GM21360 (cell line): ENCODE results near the gene MYCT1.
"Not testable (repeated sequence)": the region's sequence is repeated elsewhere in the genome, so short reads cannot be mapped to it uniquely, and the experiment has no call there.

Experiments
- ATAC-seq: cut with Tn5 transposase; IDR thresholded peaks from one replicate; pipeline ENCODE4 v1.9.1; 2021; ENCODE audit warnings: mild to moderate bottlenecking, moderate library complexity; ENCODE audit not compliant: unreplicated experiment

Gene MYCT1

GRCh38 chr6:152697634-152698033 lies at the start of gene MYCT1:
TSS of gene MYCT1 (plus strand) at chr6:152697897. CDS start at chr6:152697903, 6 bp downstream.
- ATAC-seq, result no peak

GRCh38 chr6:152648105-152648504 lies 49.6 kb upstream of the MYCT1 start:
- no peak for ATAC-seq

GRCh38 chr6:152651986-152652385 lies 45.7 kb upstream of the MYCT1 start:
- no peak for ATAC-seq

GRCh38 chr6:152661776-152662175 lies 35.9 kb upstream of the MYCT1 start:
- no peak for ATAC-seq

GRCh38 chr6:152669895-152670294 lies 27.8 kb upstream of the MYCT1 start:
- ATAC-seq, result peak; percentile 73

GRCh38 chr6:152671171-152671570 lies 26.5 kb upstream of the MYCT1 start:
- no peak for ATAC-seq

GRCh38 chr6:152673236-152673635 lies 24.5 kb upstream of the MYCT1 start:
- ATAC-seq, result no peak

- ATAC-seq, result peak; percentile 60
Observed at GRCh38 chr6:152680151-152680550, 17.5 kb upstream of the MYCT1 start.

GRCh38 chr6:152680879-152681517 lies 16.7 kb upstream of the MYCT1 start:
- no peak for ATAC-seq

GRCh38 chr6:152682141-152682540 lies 15.6 kb upstream of the MYCT1 start:
- no peak for ATAC-seq

- ATAC-seq, result not testable (repeated sequence)
Observed at GRCh38 chr6:152682935-152683334, 14.8 kb upstream of the MYCT1 start.

- no peak for ATAC-seq
Observed at GRCh38 chr6:152685819-152686218, 11.9 kb upstream of the MYCT1 start.

GRCh38 chr6:152695372-152696045 lies 2.2 kb upstream of the MYCT1 start:
- no peak for ATAC-seq

- ATAC-seq, result no peak
Observed at GRCh38 chr6:152696522-152696921, 1.2 kb upstream of the MYCT1 start.

- ATAC-seq, result no peak
Observed at GRCh38 chr6:152698692-152699091, 995 bp downstream of the MYCT1 start.

- ATAC-seq, result no peak
Observed at GRCh38 chr6:152700427-152700826, 2.7 kb downstream of the MYCT1 start.

- ATAC-seq, result no peak
Observed at GRCh38 chr6:152701081-152701862, 3.6 kb downstream of the MYCT1 start.

GRCh38 chr6:152701863-152702401 lies 4.2 kb downstream of the MYCT1 start:
- no peak for ATAC-seq

GRCh38 chr6:152703750-152704149 lies 6.1 kb downstream of the MYCT1 start:
- not testable (repeated sequence) for ATAC-seq

- no peak for ATAC-seq
Observed at GRCh38 chr6:152705327-152705726, 7.6 kb downstream of the MYCT1 start.

GRCh38 chr6:152716322-152716721 lies 18.6 kb downstream of the MYCT1 start:
- ATAC-seq, result no peak

GRCh38 chr6:152720974-152721373 lies 23.3 kb downstream of the MYCT1 start:
- no peak for ATAC-seq
